HG02981 (cell line): ENCODE measurements around the gene SYTL5.

Experiments used
- ATAC-seq: cut with Tn5 transposase; IDR thresholded peaks from one replicate; pipeline ENCODE4 v1.9.1; 2021; ENCODE audit warnings: mild to moderate bottlenecking, moderate library complexity; ENCODE audit not compliant: unreplicated experiment

Gene SYTL5

GRCh38 chrX:38127961-38128360, 121.6 kb downstream of the SYTL5 start:
- ATAC-seq, result no peak

- ATAC-seq, result no peak
Observed at GRCh38 chrX:38129366-38129765, 123.0 kb downstream of the SYTL5 start.

GRCh38 chrX:38138157-38138891, 132.0 kb downstream of the SYTL5 start:
- ATAC-seq, result no peak

GRCh38 chrX:38138900-38139299, 132.5 kb downstream of the SYTL5 start:
- no peak for ATAC-seq

GRCh38 chrX:38142610-38143009, 136.3 kb downstream of the SYTL5 start:
- no peak for ATAC-seq

- no peak for ATAC-seq
Observed at GRCh38 chrX:38149016-38149415, 142.7 kb downstream of the SYTL5 start.

- ATAC-seq, result no peak
Observed at GRCh38 chrX:38150993-38151392, 144.6 kb downstream of the SYTL5 start.

- no peak for ATAC-seq
Observed at GRCh38 chrX:38151441-38151840, 145.1 kb downstream of the SYTL5 start.

- no peak for ATAC-seq
Observed at GRCh38 chrX:38154340-38154739, 148.0 kb downstream of the SYTL5 start.

GRCh38 chrX:38154818-38155217, 148.5 kb downstream of the SYTL5 start:
- no peak for ATAC-seq

- ATAC-seq, result no peak
Observed at GRCh38 chrX:38156838-38157237, 150.5 kb downstream of the SYTL5 start.

- no peak for ATAC-seq
Observed at GRCh38 chrX:38163193-38163592, 156.8 kb downstream of the SYTL5 start.

GRCh38 chrX:38165023-38165422, 158.7 kb downstream of the SYTL5 start:
- no peak for ATAC-seq

GRCh38 chrX:38166478-38167083, 160.2 kb downstream of the SYTL5 start:
- ATAC-seq, result no peak

- no peak for ATAC-seq
Observed at GRCh38 chrX:38170556-38170955, 164.2 kb downstream of the SYTL5 start.

GRCh38 chrX:38172596-38172995, 166.2 kb downstream of the SYTL5 start:
- no peak for ATAC-seq

- no peak for ATAC-seq
Observed at GRCh38 chrX:38175139-38175538, 168.8 kb downstream of the SYTL5 start.

GRCh38 chrX:38178396-38178795, 172.0 kb downstream of the SYTL5 start:
- ATAC-seq, result no peak
